Stimulated activated CD4-positive, alpha-beta T cell treated with anti-CD3 and anti-CD28 coated beads, Interleukin-15, amount 100 ng/mL, for 1 hour (primary cell): ENCODE measurements around the gene SLC45A3.

Experiments used
- DNase-seq, 2 donors: peaks; one replicate each; pipeline ENCODE4 v3.0.0-alpha.2; 2020; ENCODE audit warnings: low read depth in 1 of 2, low spot score in 1 of 2

SLC45A3 gene

GRCh38 chr1:205701420-205701819 lies 21.1 kb upstream of the SLC45A3 start:
- no peak for DNase-seq

GRCh38 chr1:205700865-205701401 lies 20.6 kb upstream of the SLC45A3 start:
- DNase-seq, result no peak

DNA sequence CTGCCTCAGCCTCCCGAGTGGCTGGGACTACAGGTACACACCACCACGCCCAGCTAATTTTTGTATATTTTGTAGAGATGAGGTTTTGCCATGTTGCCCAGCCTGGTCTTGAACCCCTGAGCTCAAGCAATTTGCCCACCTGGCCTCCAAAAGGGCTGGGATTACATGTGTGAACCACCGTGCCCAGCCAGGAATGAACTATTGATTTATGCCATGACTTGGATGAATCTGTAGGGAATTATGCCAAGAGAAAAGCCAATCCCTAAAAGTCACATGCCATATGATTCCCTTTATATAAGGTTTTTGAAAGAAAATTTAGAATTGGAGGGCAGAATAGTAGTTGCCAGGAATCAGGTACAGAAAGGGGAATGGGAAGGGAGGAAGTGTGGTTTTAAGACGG lies 19.1 kb upstream of the SLC45A3 start:
- no peak for DNase-seq

DNA sequence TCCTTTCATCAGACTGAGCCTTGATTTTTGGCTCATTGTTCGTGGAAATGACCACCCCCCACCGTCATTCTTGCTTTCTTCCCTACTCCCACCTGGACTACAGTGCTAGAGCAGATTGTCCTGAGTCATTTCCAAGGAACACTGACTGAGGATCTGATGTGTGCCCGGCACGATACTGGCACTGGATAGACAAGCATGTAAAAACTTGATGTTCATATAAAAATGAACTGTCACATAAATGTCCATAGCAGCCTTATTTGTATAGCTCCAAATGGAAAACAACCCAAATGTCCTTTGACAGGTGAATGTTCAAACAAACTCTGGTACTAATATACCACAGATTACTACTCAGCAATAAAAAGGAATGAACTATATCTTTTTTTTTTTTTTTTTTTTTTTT lies 18.6 kb upstream of the SLC45A3 start:
- no peak for DNase-seq

GRCh38 chr1:205693421-205693991 lies 13.2 kb upstream of the SLC45A3 start:
- no peak for DNase-seq

- DNase-seq, result no peak
Observed at GRCh38 chr1:205692423-205692822, 12.1 kb upstream of the SLC45A3 start.

GRCh38 chr1:205690122-205690756 lies 9.9 kb upstream of the SLC45A3 start:
- no peak for DNase-seq

DNA sequence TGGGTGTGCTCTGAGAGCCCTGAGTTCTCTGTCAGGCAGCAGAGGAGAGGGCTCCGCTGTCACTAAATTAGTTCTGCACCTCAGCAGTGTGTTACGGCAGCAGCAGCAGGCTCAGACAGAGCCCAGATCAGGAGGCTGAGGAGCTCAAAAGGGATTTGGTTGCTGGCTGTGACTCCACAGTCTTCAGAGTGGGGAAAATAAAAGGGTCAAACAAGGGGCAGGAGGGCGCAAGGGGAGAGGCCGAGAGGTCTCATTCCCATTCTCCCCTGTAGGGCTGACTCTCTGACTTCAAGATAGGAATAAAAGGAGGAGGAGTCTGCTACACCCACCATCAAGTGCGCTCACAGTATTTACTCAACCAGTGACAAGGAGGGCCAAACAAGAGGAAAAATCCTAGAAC lies 9.2 kb upstream of the SLC45A3 start:
- DNase-seq, result no peak

GRCh38 chr1:205688171-205689080 lies 8.1 kb upstream of the SLC45A3 start:
- DNase-seq, result no peak

DNA sequence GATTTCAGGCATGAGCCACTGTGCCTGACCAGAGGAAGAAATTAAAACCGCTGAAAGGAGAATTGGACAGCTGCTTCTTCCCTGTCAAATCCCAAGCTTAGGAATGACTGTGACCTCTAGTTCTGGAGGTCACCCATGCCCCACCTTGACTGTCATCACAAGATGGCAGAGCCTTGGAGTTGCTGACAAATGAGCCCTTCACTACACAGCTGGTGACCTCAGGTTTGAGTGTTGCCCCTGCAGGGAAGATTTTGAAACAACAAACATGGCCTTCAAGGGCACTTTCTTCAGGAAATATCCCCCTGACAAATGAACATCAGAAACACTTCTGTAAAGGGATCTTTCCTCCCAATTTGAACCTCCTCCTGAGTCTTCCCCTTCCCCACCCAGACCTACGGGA lies 6.9 kb upstream of the SLC45A3 start:
- DNase-seq, result no peak

- no peak for DNase-seq
Observed at GRCh38 chr1:205681364-205681763, 1.1 kb upstream of the SLC45A3 start.

GRCh38 chr1:205678286-205679111 lies 1.8 kb downstream of the SLC45A3 start:
- DNase-seq, result no peak

GRCh38 chr1:205677167-205677566 lies 3.1 kb downstream of the SLC45A3 start:
- no peak for DNase-seq

GRCh38 chr1:205676597-205676996 lies 3.7 kb downstream of the SLC45A3 start:
- no peak for DNase-seq

DNA sequence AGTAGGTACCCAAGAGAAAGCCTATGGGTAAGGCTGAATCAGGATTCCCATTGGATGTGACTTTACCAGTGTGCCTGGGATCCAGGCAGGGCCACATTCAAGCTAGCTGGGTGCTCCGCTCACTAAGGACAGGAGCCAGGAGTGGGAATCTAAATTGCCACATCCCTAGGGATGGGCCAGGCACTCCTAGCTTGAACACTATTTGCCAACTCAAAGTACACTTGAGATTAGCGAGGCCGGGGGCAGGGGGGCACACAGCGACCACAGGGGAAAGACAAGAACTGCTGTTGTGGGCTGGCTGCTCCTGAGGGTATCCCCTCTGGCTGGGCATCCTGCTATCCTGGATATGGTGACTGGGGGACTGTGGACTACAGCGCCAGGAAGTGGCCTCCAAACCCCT lies 4.3 kb downstream of the SLC45A3 start:
- no peak for DNase-seq

DNA sequence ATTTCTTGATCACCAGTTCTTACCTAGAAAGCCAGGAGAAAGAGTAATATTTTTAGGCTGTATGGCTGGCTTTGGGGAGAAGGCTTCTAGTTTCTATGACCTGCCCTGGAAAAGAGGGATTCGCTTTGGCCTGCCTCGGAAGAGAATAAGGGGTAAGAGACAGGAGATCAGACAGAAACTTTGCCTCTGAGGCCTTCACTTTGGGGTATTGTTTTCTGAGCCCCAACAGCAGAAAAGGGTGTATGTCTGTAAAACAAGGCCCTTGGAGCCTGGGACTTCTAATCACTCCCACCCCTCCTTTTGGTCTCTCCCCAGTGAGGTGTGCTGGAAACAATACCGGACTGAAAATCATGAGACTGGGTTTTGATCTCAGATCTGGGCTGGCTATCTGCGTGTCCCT lies 5.1 kb downstream of the SLC45A3 start:
- DNase-seq, result no peak

- no peak for DNase-seq
Observed at GRCh38 chr1:205672970-205673369, 7.3 kb downstream of the SLC45A3 start.

GRCh38 chr1:205672395-205672889 lies 7.9 kb downstream of the SLC45A3 start:
- DNase-seq, result no peak

- no peak for DNase-seq
Observed at GRCh38 chr1:205670611-205671430, 9.5 kb downstream of the SLC45A3 start.

GRCh38 chr1:205670150-205670446 lies 10.2 kb downstream of the SLC45A3 start:
- no peak for DNase-seq
